CD4-positive, alpha-beta T cell treated with Interleukin-2 at 100 ng/mL for 4 hours (primary cell): ENCODE results near the gene MYO7B.

ENCODE experiments used
- DNase-seq: peaks from one replicate; pipeline ENCODE4 v3.0.0-alpha.2; 2020; ENCODE audit warnings: low spot score

MYO7B gene

GRCh38 chr2:127663566-127664064, 128.1 kb downstream of the MYO7B start:
- DNase-seq, result no peak

GRCh38 chr2:127664065-127664894, 128.8 kb downstream of the MYO7B start:
- DNase-seq, result no peak

GRCh38 chr2:127664895-127665225, 129.4 kb downstream of the MYO7B start:
- DNase-seq, result no peak

GRCh38 chr2:127665267-127665893, 129.9 kb downstream of the MYO7B start:
- no peak for DNase-seq

- DNase-seq, result no peak
Observed at GRCh38 chr2:127669056-127669455, 133.6 kb downstream of the MYO7B start.

- no peak for DNase-seq
Observed at GRCh38 chr2:127670055-127670956, 134.8 kb downstream of the MYO7B start.

GRCh38 chr2:127670957-127671290, 135.4 kb downstream of the MYO7B start:
- DNase-seq, result no peak

GRCh38 chr2:127671557-127672302, 136.2 kb downstream of the MYO7B start:
- no peak for DNase-seq

- no peak for DNase-seq
Observed at GRCh38 chr2:127672341-127673224, 137.1 kb downstream of the MYO7B start.

- DNase-seq, result no peak
Observed at GRCh38 chr2:127673291-127674069, 138.0 kb downstream of the MYO7B start.

GRCh38 chr2:127674241-127675209, 139.0 kb downstream of the MYO7B start:
- DNase-seq, result no peak

- DNase-seq, result no peak
Observed at GRCh38 chr2:127675331-127676261, 140.1 kb downstream of the MYO7B start, which contains the start of gene LIMS2. Gene LIMS2 (minus strand): TSS chr2:127675530. CDS start chr2:127675024, 506 bp downstream.

GRCh38 chr2:127676906-127677305, 141.4 kb downstream of the MYO7B start:
- DNase-seq, result no peak

GRCh38 chr2:127678531-127678930, 143.0 kb downstream of the MYO7B start:
- DNase-seq, result no peak

GRCh38 chr2:127678991-127679390, 143.5 kb downstream of the MYO7B start:
- DNase-seq, result no peak

- no peak for DNase-seq
Observed at GRCh38 chr2:127679680-127680361, 144.3 kb downstream of the MYO7B start.

GRCh38 chr2:127680706-127681287, 145.3 kb downstream of the MYO7B start:
- DNase-seq, result no peak
